T-helper 1 cell treated with Interleukin-12 subunit alpha and Interleukin-12 subunit beta and Interleukin-4 antibody, amounts not matched to agents 30 ng/mL and 1 ng/mL, for 36 hours (primary cell): ENCODE results near the gene FEZF1. TPM values are rescaled to one million over a fixed set of nuclear protein-coding genes. Genes with fewer than 3 reads are reported as not detected.
"Not testable (repeated sequence)": the region's sequence is repeated elsewhere in the genome, so short reads cannot be mapped to it uniquely, and the experiment has no call there.

ENCODE experiments used
- intact Hi-C: fragments of 100-400 bp; cut with micrococcal nuclease; formaldehyde crosslinking; loops from one replicate; pipeline ENCODE4 v1.15.1; 2024
- total RNA-seq: library from RNA; stranded (reverse); gene quantifications from 2 replicates; pipeline ENCODE4 v1.2.3, GENCODE V29; 2022

FEZF1 gene
- total RNA-seq, 1 donor from 2014 or later: not detected

DNA sequence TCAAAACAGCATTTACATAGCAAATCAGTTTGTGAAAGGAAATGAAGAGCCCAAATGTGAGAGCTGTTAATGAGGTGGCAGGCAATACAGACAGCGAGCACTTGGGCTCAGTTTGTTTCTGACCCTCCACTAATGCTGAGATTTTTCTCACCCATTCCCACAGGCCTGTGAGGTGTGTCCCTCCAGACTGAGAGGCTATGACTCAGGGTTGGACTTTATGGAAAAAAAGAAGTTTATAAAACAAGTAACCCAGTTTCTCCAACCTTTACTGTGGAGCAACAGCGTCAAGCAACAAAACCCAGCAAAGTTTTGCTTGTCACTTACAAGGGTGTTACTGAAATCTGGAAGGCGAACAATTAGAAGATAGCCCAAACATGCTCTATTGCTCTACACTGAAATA is 4.9 kb upstream of the FEZF1 start:
- intact Hi-C loops: no loop called here

DNA sequence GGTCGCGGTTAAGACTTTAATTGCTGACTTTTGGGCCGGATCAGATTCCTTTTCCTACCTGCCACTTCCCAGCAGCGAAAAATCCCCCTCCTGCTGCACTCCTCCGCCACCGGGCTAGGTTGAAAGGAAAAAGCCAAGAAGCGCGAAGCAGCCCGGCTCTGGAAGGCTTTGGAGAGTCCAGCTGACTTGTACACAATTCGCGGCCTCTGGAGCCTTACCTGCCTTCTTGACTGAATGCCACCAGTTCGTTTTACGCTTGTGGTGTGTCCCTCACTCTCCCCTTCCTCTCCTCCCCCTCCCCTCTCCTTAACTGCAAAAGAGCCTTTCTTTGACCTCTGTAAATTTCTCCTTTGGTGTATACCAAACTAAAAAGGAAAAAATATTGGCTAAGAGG is 2.7 kb upstream of the FEZF1 start:
- intact Hi-C loops: no loop called here

DNA sequence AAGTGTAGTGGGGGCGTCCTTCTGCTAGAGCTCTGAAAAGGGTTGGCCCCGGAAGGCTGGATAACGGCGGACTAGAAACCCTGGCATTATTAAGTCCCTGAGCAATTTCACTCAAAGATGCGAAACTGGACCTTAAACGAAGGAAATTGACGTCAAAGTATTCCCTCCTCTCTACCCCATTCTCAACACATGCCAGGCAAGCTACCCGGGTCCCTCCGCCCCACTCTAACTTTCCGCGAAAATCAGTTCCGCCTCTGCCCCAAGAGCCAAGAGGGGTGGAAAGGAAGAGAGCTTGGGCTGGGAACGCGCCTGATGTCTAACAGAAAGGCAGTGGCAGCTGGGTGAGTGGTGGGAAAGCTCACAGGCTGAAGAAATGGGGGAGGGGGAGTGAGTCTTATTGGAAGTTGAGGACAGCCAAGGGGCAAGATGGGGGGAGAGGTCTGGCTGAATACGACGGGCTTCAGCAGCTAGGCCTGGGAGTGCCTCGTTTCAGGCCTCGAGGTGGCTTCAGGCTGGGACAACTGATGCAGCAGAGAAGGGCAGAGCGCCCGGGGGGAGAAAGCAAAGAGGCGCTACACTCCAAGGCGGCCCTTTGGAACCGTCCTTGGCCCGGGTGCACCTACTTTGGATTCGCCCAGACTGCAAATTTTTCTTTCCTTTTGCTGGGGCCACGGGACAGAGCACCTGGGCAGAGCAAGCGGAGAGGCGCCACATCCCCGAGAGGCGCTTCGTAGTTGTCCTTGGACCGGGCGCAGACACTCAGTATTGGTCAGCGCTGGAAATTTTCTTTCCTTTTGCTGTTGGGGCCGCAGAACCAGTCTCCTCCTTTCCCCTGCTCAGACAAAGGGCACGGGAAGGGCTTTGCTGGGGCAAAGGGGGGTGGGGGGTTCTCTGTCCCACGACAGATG is 2.0 kb upstream of the FEZF1 start:
- intact Hi-C loops: no loop called here

DNA sequence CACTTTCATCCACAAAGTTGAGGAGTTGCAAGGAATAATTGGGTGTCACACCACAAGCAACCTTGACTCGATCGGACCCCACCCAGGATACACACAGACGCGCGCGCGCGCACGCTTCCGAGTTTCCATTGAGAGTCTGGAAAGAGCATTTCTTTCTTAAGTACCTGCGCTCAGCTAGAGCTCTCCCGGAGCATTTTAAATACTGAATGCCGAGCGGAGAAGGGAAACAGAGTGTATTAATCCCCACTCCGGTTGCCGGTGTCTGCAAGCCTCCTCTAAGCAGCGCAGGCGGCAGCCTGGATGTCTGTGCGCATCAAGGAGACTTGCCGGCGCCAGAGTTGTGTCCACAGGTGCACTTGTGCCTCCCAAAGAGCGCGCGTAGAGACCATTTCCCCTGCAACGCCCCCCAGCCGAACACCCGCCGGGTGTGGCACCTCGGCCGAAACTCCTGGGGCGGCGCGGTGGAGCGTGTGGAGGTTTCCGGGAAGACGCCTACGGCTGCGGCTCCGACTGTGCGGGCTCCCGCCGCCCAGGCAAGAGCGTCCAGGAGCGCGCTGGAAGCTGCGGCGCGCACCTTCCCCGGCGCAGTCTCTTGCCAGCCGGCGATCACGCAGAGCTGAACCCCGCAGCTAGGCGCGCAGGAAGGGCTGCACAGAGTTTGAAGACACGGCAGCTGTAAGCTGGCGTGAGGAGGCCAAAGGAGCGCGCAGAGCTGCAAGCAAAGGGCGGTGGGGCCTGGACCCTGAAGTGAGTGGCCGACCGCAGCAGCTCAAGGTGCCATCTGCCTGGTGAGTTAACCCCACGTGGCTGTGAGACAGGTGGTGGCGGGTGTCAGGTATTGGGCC is 1.1 kb upstream of the FEZF1 start:
- intact Hi-C loops: no loop called here

DNA sequence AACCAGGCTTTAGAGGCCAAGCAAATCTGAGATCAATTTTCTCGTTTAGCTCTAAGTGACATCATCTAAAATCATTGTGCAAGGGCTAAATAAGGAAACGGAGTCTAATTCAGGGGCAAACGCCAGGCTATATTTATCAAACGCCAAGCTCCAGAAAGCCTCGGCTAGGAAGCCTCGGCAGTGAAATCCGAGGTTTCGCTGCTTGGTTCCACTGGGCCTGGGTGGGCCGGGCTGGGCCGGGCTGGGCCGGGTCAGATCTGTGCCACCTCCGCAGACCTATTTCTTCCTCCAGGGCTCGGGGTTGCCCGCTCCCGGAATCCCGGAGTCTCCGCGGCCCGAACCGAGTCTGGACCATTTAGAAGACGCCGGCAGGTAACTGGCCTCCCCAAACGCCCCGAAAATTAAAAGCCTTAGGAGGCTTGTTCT is 459 bp upstream of the FEZF1 start:
- intact Hi-C loops: no loop called here

DNA sequence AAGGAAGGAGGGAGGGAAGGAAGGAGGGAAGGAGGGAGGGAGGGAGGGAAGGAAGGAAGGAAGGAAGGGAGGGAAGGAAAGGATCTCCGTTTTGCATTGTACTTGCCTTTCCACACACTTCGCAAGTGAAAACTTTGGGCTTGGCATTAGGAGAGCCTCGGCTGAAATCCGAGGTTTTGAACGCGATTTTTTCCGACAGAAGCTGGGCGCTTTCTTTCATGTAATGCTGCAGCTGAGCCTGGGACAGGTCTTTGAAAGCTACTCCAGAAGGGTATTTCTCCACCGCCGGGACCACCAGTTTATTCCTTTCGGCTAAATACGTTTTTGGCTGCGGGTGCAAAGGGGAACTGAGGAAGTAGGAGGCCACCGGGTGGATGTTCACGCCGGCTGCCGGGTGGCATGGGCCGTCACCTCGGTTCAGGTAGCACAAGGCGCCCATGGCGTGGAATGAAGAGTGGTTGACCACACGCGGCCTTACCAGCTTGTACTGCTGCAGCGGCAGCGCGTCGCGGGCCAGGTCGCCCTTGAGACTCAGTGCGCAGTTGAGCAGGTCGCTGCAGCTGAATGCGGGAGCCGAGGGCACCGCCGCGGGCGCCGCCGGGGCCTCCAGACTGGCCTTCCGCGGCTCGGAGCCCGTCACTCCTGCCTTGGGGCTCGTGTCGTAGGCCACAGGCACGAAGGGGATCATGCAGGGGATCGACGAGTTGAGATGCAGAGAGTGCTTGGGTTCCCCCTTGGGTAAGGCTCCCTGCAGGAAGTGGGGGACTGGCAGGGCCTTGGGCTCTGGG is 825 bp downstream of the FEZF1 start:
- intact Hi-C loops: no loop called here

DNA sequence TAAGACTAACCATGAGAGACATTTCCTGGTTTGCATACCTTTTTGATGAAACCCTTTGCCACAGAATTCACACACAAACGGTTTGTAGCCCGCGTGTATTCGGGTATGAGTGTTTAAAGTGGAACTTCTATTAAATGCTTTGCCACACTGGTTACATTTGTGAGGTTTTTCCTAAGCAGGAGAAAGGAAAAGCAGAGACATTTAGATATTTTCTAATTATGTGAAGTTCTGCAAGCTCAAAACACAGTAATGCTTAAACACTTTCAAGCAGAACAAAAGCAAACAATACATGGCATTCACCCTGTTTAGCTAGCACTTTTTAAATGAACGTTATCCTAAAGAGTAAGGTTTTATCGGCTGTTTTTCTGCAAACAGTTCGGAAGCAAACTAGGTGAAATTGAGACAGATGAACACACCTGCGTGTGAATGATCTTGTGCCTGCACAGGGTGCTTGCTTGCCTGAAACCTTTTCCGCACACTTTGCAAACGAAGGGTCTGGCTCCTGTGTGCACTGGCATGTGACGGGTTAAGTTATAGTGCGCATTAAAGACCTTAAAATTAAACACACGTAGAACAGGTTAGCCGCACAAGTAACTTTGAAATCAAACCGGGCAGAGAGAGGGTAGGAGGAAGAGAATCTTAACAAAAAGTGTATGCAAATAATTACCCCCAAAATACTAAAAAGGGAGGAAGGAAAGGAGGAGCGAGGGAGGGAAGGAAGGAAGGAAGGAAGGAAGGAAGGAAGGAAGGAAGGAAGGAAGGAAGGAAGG is 1.6 kb downstream of the FEZF1 start:
- intact Hi-C loops: no loop called here

DNA sequence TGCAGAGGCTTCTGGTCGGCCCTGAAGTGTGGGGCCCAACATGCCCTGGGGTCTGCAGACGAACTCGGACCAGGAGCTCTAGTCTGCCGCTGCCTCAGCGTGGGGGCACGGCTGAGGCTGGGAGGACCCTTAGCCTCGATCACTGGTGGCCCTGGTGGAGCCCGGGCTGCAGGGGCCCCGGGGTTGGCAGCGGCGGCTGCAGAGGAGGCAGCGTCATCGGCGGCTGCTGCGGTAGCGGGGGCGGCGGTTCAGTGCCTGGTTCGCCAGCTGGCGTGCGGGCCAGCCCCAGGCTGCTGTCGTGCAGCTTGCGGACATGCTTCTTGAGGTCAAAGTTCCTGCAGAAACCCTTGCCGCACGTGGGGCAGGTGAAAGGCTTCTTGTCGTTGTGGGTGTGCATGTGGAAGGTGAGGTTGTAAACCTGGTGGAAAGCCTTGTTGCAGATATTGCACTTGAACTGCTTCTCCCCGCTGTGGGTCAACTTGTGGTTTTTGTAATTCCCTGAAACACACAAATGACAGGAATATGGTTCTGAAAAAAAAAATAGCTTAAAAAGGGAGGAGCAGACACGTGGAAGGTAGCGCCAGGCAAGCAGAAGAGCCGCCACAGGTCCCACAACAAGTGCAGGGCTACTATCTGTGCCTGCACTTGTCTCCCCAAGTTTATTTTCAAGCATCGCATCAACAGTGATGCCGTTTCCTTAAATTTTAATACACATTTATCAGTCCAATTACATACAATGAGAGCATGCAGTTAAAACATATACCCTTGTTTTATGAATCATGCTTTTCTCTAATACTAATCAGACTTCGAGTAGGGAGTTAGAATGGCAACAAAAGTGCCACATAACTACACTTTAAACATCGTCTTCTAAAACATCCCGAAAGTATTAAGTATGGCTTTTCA is 2.4 kb downstream of the FEZF1 start:
- intact Hi-C loops: no loop called here

DNA sequence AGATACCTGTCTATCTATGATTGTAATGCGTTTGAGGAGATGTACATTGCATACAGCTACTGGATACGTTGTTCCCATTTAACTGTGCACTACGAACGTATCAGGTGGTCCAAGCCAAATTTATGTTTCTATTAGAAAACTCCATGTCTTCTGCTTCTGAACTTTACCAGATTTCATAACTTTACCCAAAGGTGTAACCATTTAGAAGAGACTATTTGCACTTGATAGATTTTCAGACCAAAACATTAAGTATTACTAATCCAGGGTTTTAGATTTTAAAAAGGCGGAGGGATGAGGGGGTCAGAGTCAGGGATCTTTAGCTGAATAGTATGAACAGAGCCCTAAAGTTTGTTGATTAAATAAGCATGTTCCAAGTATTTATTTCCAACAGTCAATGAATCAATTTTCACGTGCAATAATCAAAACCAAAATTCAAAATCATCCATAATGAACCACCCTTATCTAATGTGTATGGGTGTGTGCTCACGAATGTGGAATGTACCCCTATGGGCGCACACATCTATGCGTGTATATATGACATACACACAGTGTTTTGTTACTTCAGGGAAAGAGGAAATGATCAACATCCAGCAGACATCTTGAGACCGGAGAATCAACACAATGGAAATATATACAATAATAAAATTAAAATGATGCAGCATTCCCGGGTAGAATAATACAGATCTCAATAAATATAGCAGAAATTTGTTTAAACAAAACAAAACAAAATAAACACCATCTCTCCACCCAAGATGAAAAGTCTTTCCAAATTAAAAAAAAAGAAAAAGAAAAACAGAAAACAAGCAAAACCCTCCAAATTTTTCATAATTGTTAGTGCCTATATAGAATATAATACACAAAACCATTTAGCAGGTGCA is 3.4 kb downstream of the FEZF1 start:
- intact Hi-C loops: loop anchor here (1.0 kb wide), 1 partner anchor 13 kb away; no protein-coding TSS in a partner anchor

DNA sequence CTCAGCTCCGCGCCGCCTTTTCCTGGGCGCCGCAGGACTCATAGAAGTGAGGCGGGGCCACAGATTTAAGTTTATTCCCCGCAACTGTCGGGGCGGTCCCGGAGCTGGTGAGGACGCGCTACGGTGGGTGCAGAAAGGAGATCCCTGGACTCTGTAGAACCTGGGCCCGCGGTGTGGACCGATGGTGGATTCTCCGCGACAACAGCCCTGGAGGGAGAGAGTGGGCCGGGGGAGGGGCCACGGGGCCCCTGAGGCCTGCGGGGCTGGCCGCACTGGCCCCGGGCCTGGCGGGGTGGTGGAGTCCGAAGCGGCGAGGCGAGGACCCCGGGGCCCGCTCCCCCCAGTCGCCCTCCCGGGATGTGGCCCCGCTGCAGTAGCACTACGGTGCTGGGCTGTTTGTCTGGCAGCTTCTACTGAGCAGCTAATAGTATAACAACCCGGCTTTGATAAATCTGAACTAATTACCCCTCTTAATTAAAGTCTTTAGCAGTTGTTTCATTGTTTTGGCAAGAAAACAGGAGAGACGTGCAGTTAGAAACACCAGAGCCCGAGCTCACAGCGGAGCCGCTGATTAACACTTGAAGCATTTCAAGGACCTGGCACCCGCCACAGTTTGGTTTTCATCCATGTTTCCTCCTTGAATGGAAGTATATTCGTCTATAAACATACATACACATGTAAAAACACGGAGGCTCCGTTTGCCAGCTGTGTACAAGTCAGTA is 4.2 kb downstream of the FEZF1 start:
- intact Hi-C loops: loop anchor here (1.0 kb wide), 1 partner anchor 14 kb away; no protein-coding TSS in a partner anchor

DNA sequence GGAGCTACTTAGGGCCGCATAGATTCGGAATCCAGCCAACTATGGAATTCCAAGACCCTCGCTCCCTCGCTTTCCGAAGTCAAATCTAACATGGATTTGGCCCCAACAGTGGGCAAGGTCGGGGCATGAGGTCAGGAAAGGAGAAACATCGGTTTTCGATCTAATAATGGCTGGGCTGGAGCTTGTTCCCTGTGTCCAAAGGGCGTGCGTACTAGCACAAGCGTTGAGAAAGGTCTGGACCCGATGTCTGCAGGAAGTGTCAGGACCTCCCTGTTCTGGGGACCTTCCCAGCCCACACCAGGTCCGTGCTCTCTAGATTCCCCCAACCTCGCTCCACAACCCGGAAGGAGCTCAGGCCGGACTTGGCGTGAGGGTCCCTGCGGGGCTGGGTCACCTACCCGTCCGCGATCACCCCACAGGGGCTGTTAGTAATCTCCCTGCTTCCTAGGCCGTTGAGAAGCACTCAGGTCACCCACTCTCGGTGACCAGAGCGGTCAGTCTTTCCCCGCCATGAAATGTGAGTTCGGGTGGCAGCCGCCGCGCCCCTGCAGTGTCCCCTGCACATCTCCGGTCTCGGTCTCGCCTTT is 4.8 kb downstream of the FEZF1 start:
- intact Hi-C loops: loop anchor here (1.0 kb wide), 1 partner anchor 15 kb away; no protein-coding TSS in a partner anchor

DNA sequence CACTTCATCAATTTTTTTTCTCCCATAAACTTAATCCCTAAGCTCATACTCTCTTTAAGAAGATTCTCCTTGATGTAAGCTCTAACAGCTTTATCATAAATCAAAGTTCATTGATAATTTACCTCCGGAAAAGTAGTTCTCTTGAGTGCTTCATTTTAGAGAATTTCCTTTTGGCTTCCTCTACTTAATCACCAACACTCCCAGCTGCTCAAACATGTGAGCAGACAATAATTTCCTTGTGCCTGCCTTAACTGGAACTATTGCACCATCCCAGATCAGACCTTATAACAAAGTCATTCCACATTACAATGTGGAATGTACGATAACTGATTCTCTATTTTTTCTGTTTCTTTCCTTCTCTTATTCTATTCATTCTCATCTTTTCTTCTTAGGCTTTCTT is 5.9 kb downstream of the FEZF1 start:
- intact Hi-C loops: no loop called here

DNA sequence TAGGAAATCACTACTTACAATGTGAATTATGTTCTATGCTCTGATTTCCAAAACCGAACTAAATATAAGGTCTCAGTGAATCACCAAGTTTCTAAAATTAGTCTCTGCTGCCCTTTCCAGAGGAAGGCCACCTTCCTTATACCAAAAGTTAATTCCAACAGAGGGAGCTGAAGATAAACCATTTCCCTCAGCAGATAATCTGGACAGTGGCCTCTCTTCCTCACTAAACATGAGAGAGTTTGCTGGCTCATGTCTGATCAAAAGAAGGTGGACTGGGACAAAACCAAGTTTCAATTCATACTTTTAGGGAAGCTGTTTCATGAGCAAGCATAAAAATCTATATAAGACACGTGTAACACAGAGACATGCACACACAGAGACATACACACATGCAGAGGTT is 6.4 kb downstream of the FEZF1 start:
- intact Hi-C loops: no loop called here

DNA sequence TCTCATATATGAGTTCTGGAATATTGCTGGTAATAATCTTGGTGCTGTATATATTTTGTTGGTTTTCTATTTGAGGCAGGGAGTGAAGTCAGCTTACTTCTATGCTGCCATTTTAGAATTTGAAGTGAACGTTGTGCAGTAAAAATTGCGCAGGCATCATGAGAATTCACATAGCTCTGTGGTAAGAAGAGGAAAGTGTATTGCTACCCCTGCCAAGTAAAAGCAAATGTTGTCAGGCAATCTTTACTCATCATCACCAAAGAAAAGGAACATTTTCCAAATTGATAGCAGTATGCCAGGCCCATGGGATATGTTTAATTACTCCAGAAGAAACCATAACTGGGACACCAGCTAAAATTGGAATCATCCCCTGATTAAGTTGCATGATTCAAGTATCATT is 13.4 kb downstream of the FEZF1 start:
- intact Hi-C loops: no loop called here

DNA sequence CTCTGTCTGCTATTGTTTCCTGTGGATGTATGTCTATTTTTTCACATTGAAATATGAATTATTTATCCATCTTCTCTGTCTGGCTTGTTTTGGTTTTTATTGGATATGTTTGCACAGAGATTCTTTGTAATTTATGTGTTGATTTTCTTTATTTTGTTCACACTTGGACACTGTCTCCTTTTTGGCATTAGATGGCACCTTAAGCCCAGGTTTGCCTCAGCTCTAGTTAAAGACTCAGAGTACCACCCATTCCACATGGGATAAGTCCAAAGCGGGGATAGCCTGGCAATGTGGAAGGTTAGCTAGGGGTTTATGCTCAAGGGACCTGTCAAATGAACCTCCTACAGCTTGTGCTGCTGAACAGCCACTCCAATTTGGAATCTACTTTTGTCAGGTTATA is 14.1 kb downstream of the FEZF1 start:
- intact Hi-C loops: no loop called here

DNA sequence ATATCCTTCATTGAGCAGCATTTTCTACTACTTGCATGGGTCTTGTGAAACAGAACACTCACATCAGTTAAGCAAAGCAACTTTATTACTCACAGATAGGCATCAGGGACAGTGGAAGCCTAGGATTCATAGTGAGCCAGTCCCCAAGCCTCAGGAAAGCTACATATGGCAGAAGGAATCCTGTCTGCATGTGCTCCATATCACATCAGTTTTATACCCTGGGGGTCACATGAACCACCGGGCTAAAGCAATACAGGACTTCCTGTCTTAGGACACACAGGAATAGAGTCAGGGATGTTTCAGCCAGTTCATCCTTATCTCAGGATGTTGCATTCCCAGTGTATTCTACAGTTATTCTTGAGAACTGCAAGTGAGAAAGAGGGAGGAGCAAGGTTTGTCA is 15.1 kb downstream of the FEZF1 start:
- intact Hi-C loops: no loop called here

DNA sequence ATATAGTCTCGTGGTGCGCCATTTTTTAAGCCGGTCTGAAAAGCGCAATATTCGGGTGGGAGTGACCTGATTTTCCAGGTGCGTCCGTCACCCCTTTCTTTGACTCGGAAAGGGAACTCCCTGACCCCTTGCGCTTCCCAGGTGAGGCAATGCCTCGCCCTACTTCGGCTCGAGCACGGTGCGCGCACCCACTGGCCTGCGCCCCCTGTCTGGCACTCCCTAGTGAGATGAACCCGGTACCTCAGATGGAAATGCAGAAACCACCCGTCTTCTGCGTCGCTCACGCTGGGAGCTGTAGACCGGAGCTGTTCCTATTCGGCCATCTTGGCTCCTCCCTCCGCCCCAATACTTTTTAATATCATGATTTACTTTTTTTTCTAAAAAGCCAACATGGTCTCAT is 19.9 kb downstream of the FEZF1 start:
- intact Hi-C loops: not testable (repeated sequence)

DNA sequence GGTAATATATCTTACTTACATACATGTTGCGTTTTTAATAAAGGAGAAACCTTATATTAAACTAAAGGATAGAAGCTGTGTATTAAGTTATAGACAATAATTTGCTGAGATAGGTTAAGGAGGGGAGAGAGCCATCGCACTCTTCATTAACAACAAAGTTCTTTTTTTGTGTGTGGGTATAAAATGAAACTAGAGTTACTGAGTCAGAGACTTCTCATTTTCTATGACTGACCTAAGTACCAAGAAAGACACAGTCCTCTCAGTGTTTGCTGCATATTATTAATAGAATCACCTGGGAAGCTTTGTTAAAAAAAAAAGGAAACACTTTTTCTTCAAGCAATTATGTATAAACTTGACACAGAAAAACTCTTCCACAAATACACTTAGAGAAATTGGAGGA is 31.4 kb downstream of the FEZF1 start:
- intact Hi-C loops: no loop called here
